ENCODE results near the gene WDR82.

DNA sequence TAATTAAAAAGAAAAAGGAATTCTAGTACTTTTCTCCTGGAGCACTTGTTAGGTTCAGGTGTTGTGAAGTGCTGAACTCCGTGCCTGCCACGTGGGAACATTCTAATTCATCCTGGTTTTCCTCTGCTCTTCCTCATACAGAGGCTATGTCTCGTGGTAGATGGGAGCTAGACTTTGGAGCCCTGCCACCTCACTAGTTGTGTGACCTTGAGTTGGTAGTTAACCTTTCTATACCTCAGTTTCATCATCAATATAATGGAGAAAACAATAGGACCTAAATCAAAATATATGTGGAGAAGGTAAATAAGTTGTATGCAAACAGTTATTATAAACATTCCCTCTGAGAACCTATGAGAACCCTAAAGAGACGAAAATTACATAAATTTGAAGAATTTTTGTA is 69.9 kb downstream of the WDR82 start:
- TF ChIP-seq, protein P1, sequence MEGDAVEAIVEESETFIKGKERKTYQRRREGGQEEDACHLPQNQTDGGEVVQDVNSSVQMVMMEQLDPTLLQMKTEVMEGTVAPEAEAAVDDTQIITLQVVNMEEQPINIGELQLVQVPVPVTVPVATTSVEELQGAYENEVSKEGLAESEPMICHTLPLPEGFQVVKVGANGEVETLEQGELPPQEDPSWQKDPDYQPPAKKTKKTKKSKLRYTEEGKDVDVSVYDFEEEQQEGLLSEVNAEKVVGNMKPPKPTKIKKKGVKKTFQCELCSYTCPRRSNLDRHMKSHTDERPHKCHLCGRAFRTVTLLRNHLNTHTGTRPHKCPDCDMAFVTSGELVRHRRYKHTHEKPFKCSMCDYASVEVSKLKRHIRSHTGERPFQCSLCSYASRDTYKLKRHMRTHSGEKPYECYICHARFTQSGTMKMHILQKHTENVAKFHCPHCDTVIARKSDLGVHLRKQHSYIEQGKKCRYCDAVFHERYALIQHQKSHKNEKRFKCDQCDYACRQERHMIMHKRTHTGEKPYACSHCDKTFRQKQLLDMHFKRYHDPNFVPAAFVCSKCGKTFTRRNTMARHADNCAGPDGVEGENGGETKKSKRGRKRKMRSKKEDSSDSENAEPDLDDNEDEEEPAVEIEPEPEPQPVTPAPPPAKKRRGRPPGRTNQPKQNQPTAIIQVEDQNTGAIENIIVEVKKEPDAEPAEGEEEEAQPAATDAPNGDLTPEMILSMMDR (IDR thresholded peaks at IDR 0.05), result no peak
- TF ChIP-seq POLR2A (IDR thresholded peaks at IDR 0.05), result no peak

All from adrenal gland (tissue), 5 donors.